ENCODE data around the gene KRTAP5-5.

GRCh38 chr11:1625541-1625940 lies 4.0 kb upstream of the KRTAP5-5 start:
- TF ChIP-seq POLR2A (IDR thresholded peaks at IDR 0.05; ENCODE audit: low read depth, low read length) (no peak), POLR2AphosphoS5 (IDR thresholded peaks at IDR 0.05; ENCODE audit: low read depth, low read length) (no peak), TAF1 (IDR thresholded peaks at IDR 0.05; ENCODE audit: low read depth, low read length) (no peak), PAX5 (IDR thresholded peaks at IDR 0.05; ENCODE audit: insufficient read depth, low read length, severe bottlenecking) (no peak), SPI1 (IDR thresholded peaks at IDR 0.05; ENCODE audit: low read depth, low read length) (no peak)

All from GM12891 (cell line).